ENCODE results near the gene ADARB2. TPM values are rescaled to one million over a fixed set of nuclear protein-coding genes. Genes with fewer than 3 reads are reported as not detected.

The ADARB2 gene
- total and polyA plus RNA-seq, 4 experiments from 2014 or later, result 13.5 to 14.1 TPM; not detected in 2

GRCh38 chr10:1365540-1366321 lies 371.6 kb downstream of the ADARB2 start:
- ChIA-PET POLR2A (ENCODE audit: partially characterized antibody) (no interaction called here), CTCF (ENCODE audit: partially characterized antibody) (interaction anchor here (0.8 kb wide), 1 partner anchor 31 kb away, joined by 3 read pairs; no protein-coding TSS in a partner anchor)
- Histone ChIP-seq H3K27ac (ENCODE audit: low read depth, low read length) (no peak overlapping the region), H3K4me1 (ENCODE audit: insufficient read depth, low read length) (no peaks in the 10 kb centered on the region), H3K36me3 (ENCODE audit: insufficient read depth, low read length) (no peaks in the 10 kb centered on the region), H3K27me3 (ENCODE audit: insufficient read depth, low read length) (peaks cover 4% of the 10 kb centered on the region), H3K9me3 (ENCODE audit: control insufficient read depth in 1 of 2, low read length in 2 of 2) (no peaks in the 10 kb centered on the region), H3K4me3 (ENCODE audit: low read length in 2 of 2) (no peak overlapping the region)
- no peak for DNase-seq
- intact Hi-C loops (cut with micrococcal nuclease), result no loop called here
- peaks cover 4 to 37% of the 10 kb centered on the region in 2 donors for H3K27me3 Mint-ChIP-seq
- H3K4me1 Mint-ChIP-seq, result peaks cover 0 to 3% (median 0%) of the 10 kb centered on the region in 4 donors
- H3K36me3 Mint-ChIP-seq, result no peaks in the 10 kb centered on the region
- H3K27ac Mint-ChIP-seq, result peak overlapping the region in 1 of 7 donors; percentile 44
- no peaks in the 10 kb centered on the region for H3K9me3 Mint-ChIP-seq
- H3K4me3 Mint-ChIP-seq, result no peak overlapping the region

GRCh38 chr10:1364151-1364910 lies 373.0 kb downstream of the ADARB2 start:
- H3K9me3 ChIP-seq (ENCODE audit: control insufficient read depth in 1 of 2, low read length in 2 of 2), result no peaks in the 10 kb centered on the region
- Mint-ChIP-seq H3K4me3 (no peak overlapping the region), H3K27ac (no peak overlapping the region), H3K36me3 (no peaks in the 10 kb centered on the region), H3K27me3 (peaks cover 4 to 28% of the 10 kb centered on the region in 2 donors), H3K9me3 (no peaks in the 10 kb centered on the region), H3K4me1 (peaks cover under 1 to 10% (median 7%) of the 10 kb centered on the region in 4 donors)
- H3K4me1 ChIP-seq (ENCODE audit: insufficient read depth, low read length), result peaks cover 8% of the 10 kb centered on the region
- ChIA-PET POLR2A (ENCODE audit: partially characterized antibody) (no interaction called here), CTCF (ENCODE audit: partially characterized antibody) (no interaction called here)
- no peak overlapping the region for H3K4me3 ChIP-seq (ENCODE audit: low read length in 2 of 2)
- no peaks in the 10 kb centered on the region for H3K36me3 ChIP-seq (ENCODE audit: insufficient read depth, low read length)
- no peak for DNase-seq
- intact Hi-C loops (cut with micrococcal nuclease), result no loop called here
- no peak overlapping the region for H3K27ac ChIP-seq (ENCODE audit: low read depth, low read length)
- H3K27me3 ChIP-seq (ENCODE audit: insufficient read depth, low read length), result no peaks in the 10 kb centered on the region

GRCh38 chr10:1363446-1364121 lies 373.7 kb downstream of the ADARB2 start:
- Mint-ChIP-seq H3K36me3 (no peaks in the 10 kb centered on the region), H3K27ac (no peak overlapping the region), H3K27me3 (peaks cover 4 to 23% of the 10 kb centered on the region in 2 donors), H3K4me3 (no peak overlapping the region), H3K9me3 (no peaks in the 10 kb centered on the region), H3K4me1 (peaks cover 5 to 18% (median 12%) of the 10 kb centered on the region in 4 donors)
- Histone ChIP-seq H3K36me3 (ENCODE audit: insufficient read depth, low read length) (no peaks in the 10 kb centered on the region), H3K27me3 (ENCODE audit: insufficient read depth, low read length) (no peaks in the 10 kb centered on the region), H3K4me1 (ENCODE audit: insufficient read depth, low read length) (peaks cover 14% of the 10 kb centered on the region), H3K9me3 (ENCODE audit: control insufficient read depth in 1 of 2, low read length in 2 of 2) (no peaks in the 10 kb centered on the region), H3K4me3 (ENCODE audit: low read length in 2 of 2) (no peak overlapping the region), H3K27ac (ENCODE audit: low read depth, low read length) (no peak overlapping the region)
- POLR2A ChIA-PET (ENCODE audit: partially characterized antibody), result no interaction called here
- intact Hi-C loops (cut with micrococcal nuclease), result no loop called here
- CTCF ChIA-PET (ENCODE audit: partially characterized antibody), result no interaction called here
- DNase-seq, result no peak

- Mint-ChIP-seq H3K27me3 (peaks cover 4 to 17% of the 10 kb centered on the region in 2 donors), H3K4me3 (no peak overlapping the region), H3K27ac (no peak overlapping the region), H3K36me3 (no peaks in the 10 kb centered on the region), H3K9me3 (no peaks in the 10 kb centered on the region), H3K4me1 (peaks cover 5 to 23% (median 15%) of the 10 kb centered on the region in 4 donors)
- no peaks in the 10 kb centered on the region for H3K36me3 ChIP-seq (ENCODE audit: insufficient read depth, low read length)
- no peaks in the 10 kb centered on the region for H3K9me3 ChIP-seq (ENCODE audit: control insufficient read depth in 1 of 2, low read length in 2 of 2)
- DNase-seq, result no peak
- ChIA-PET POLR2A (ENCODE audit: partially characterized antibody) (no interaction called here), CTCF (ENCODE audit: partially characterized antibody) (no interaction called here)
- peaks cover 14% of the 10 kb centered on the region for H3K4me1 ChIP-seq (ENCODE audit: insufficient read depth, low read length)
- no peak overlapping the region for H3K4me3 ChIP-seq (ENCODE audit: low read length in 2 of 2)
- intact Hi-C loops (cut with micrococcal nuclease), result no loop called here
- H3K27ac ChIP-seq (ENCODE audit: low read depth, low read length), result no peak overlapping the region
- H3K27me3 ChIP-seq (ENCODE audit: insufficient read depth, low read length), result no peaks in the 10 kb centered on the region
Measured at GRCh38 chr10:1362589-1363445, 374.5 kb downstream of the ADARB2 start.

GRCh38 chr10:1361411-1362105 lies 375.8 kb downstream of the ADARB2 start:
- peaks cover 4 to 11% of the 10 kb centered on the region in 2 donors for H3K27me3 Mint-ChIP-seq
- H3K36me3 Mint-ChIP-seq, result no peaks in the 10 kb centered on the region
- ChIA-PET POLR2A (ENCODE audit: partially characterized antibody) (no interaction called here), CTCF (ENCODE audit: partially characterized antibody) (no interaction called here)
- H3K9me3 Mint-ChIP-seq, result no peaks in the 10 kb centered on the region
- H3K27ac Mint-ChIP-seq, result no peak overlapping the region
- Histone ChIP-seq H3K27me3 (ENCODE audit: insufficient read depth, low read length) (no peaks in the 10 kb centered on the region), H3K4me3 (ENCODE audit: low read length in 2 of 2) (no peak overlapping the region), H3K4me1 (ENCODE audit: insufficient read depth, low read length) (peaks cover 14% of the 10 kb centered on the region), H3K9me3 (ENCODE audit: control insufficient read depth in 1 of 2, low read length in 2 of 2) (no peaks in the 10 kb centered on the region), H3K27ac (ENCODE audit: low read depth, low read length) (no peak overlapping the region), H3K36me3 (ENCODE audit: insufficient read depth, low read length) (no peaks in the 10 kb centered on the region)
- intact Hi-C loops (cut with micrococcal nuclease), result no loop called here
- DNase-seq, result no peak
- H3K4me3 Mint-ChIP-seq, result no peak overlapping the region
- H3K4me1 Mint-ChIP-seq, result peaks cover 5 to 24% (median 15%) of the 10 kb centered on the region in 4 donors

GRCh38 chr10:1360558-1361164 lies 376.7 kb downstream of the ADARB2 start:
- Histone ChIP-seq H3K4me3 (ENCODE audit: low read length in 2 of 2) (no peak overlapping the region), H3K4me1 (ENCODE audit: insufficient read depth, low read length) (peaks cover 14% of the 10 kb centered on the region), H3K9me3 (ENCODE audit: control insufficient read depth in 1 of 2, low read length in 2 of 2) (no peaks in the 10 kb centered on the region), H3K27me3 (ENCODE audit: insufficient read depth, low read length) (no peaks in the 10 kb centered on the region), H3K27ac (ENCODE audit: low read depth, low read length) (no peak overlapping the region), H3K36me3 (ENCODE audit: insufficient read depth, low read length) (no peaks in the 10 kb centered on the region)
- Mint-ChIP-seq H3K9me3 (no peaks in the 10 kb centered on the region), H3K36me3 (no peaks in the 10 kb centered on the region), H3K4me1 (peaks cover 5 to 24% (median 15%) of the 10 kb centered on the region in 4 donors), H3K4me3 (no peak overlapping the region), H3K27ac (no peak overlapping the region), H3K27me3 (peaks cover 4 to 7% of the 10 kb centered on the region in 2 donors)
- no peak for DNase-seq
- ChIA-PET POLR2A (ENCODE audit: partially characterized antibody) (no interaction called here), CTCF (ENCODE audit: partially characterized antibody) (interaction anchor here (0.7 kb wide), 1 partner anchor 188 kb away, joined by 3 read pairs; no protein-coding TSS in a partner anchor)
- intact Hi-C loops (cut with micrococcal nuclease), result no loop called here
